GM18508 (cell line): Measurements from ENCODE around the gene VWA8.

Experiments
- ATAC-seq: cut with Tn5 transposase; IDR thresholded peaks from one replicate; pipeline ENCODE4 v1.9.1; 2021; ENCODE audit warnings: moderate number of reproducible peaks; ENCODE audit not compliant: insufficient read depth, unreplicated experiment

The VWA8 gene

DNA sequence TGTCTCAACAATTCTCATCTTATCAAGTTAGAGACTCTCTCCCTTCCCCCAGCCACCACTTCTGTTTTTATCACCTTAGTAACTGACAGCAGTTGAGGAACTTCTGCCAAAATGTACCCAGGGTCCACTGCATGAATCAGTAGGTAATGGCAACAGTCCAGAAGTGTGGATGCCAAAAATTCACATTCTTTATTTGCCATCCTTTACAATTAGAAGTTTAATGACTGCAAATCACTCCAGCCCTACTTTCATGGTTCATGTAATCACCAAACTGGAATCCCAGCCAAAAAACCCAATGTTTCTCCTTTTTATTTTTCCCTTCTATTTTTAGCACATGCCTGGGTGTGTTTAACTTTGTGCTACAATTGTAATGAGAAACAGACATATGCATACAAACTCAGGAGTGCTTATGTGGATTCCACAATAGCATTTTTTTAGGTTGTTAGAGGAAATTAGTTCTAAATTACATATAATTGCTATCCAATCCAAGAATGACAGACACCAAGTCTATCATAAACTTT, 260.1 kb downstream of the VWA8 start:
- ATAC-seq: no peak

DNA sequence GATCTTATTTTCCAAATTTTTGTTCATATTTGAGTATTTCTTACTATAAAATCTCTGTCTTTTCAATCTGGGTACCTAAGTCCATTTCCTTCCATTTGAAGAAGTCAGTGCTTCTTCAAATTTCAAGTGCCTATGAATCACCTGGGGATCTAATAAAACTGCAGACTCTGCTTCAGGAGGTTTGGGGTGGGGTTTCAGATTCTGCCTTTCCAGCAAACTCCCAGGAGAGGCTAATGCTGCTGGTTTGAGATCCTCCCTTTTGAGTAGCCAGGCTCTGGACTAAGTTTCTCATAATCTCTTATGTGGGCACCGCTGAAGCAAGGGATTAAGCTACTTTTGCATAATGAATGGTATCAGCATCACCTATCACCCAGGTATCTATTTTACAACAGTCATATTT, 261.1 kb downstream of the VWA8 start:
- ATAC-seq: no peak

DNA sequence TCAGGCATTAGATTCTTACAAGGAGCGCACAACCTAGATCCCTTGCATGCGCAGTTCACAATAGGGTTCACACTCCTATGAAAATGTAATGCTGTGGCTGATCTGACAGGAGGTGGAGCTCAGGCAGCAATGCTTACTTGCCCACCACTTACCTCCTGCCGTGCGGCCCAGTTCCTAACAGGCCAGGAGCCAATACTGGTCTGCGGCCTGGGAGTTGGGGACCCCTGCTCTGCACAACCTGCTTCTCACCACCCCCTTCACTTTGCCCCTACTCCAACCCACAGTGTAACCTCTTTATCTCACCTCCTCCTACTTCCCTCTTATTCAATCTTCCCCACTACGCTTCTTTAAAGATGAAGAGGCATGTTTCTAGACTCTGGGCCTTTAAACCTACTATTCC, 263.3 kb downstream of the VWA8 start:
- ATAC-seq: no peak

DNA sequence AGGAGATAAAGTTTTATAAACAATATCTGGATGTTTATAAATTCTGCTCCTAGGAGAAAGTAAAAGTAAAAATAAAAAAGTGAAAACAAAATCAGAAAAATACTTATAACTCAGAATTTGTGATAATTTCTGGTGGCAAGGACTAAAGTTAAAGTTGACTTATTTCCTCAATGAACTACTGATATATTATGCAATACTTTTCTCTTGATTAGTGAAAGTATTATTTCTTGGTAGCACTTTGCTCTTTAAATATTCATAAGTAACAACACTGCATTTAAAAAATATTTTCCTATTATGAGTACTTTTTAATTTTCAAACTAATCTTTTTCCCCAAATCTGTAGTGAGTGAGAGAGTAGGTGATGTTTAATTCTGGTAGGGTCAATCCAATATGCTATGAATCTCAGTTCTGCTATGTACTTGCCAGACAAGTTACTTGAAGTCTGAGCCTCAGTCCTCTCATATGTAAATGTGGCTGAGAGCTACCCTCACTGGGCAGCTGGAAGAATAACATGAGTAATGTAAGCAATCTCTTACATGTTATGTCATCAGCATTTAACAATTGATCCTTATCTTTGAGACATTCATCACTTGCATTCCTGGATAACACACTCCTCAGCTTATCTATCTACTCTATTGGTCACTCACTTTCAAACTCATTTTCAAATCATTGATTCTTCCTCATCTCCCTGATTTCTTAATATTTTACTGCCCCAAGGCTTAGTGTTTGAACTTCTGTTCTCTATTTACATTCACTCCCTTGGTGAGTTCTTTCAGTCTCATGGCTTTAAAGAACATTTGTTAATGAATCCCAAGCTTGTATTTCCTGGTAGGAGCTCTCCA, 264.5 kb downstream of the VWA8 start:
- ATAC-seq: no peak

DNA sequence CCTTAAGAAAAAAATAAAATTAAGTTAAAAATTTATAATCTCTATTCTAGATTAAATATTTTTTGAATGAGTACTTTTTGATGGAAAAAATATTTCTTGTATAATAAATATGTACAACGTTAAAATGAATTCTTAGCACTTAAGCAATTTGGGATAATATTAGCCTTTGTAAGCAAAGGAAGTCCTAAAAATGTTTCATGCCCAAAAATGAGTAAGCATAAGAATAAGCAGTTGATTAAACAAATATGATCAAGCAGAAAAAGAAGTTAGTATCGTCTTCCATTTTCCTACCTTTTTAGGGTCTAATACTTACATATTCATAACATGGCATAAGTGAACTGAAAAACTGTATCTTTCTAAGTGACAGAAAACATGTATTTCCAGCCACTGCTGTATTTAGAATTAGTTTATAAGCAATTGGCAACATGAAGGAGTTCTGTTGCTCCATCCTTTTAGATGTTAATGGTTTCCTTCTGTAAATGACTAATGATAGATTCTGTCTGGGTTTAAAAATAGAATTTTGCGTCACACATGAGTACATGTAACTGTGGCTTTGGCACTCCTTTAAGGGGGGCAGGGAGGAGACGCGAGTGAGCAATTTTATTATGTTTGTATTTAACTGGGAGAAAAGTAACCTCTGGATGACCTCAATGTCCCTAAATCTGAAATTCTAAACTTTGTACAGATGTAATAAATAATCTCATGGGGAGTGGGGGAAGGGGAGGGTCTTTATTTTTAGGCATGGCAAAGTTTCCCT, 266.2 kb downstream of the VWA8 start:
- ATAC-seq: no peak

DNA sequence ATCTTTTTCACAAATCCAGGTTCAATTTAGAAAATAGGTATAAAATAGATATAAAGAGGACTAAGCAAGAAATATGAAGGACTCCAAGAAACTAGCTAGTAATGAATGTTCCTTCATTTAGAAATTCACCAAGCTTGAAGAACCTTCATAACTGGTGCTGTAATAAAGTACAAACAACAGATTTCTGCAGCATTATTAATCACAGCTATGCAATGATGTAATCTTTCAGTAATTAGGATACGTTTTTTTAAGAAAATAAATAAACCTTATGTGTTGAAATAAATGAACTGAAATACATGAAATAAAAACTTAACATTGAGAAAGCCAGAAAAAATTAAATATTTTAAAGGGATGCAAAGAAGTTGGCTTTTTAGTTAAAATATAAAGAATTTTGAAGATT, 267.5 kb downstream of the VWA8 start:
- no peak for ATAC-seq

DNA sequence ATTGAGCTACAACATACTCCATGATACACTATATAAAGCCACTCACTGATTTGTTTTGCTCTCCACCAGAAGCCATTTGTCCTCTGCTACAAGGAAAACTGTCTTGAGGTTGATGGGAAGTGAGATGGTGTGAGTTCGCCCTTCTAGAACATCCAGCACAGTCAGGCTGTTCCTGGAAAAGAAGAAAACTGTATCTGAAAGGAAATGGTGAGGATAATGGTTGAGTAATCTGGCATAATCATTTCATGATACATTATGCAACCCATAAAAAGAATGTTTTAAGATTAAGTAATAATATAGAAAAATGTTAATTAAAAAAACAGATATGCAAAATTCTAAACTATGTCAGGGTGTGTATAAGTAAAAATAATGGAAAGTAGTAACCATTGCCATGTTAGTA, 269.6 kb downstream of the VWA8 start:
- no peak for ATAC-seq

DNA sequence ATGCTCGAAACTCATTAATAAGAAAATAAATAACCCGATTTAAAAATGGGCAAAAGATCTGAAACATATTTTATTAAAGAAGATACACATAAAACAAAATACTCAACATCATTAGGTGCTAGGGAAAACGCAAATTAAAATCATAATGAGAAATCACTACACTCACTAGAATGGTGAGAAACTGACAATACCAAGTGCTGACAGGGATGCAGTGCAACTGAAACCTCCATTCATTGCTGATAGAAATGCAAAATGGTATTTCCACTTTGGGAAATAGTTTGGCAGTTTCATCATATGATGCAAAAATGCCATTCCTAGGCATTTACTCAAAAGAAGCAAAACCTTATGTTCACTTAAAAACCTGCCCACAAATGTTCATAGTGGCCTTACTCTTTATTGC, 278.1 kb downstream of the VWA8 start:
- ATAC-seq: no peak

DNA sequence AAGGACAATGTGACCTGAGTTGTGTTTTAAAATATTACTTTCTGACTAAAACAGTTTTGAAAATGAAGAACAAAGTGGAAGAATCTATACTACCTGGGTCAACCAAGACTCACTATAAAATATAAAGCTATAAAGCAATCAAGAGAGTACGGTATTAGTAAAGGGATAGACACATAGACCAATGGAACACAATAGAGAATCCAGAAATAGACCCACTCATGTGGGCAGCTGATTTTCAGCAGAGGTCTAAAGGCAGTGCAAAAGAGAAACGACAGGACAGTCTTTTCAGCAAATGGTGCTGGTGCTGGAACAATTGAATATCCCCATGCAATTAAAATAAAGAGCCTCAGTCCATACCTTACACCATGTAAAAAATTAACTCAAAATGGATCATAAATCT, 278.9 kb downstream of the VWA8 start:
- no peak for ATAC-seq

DNA sequence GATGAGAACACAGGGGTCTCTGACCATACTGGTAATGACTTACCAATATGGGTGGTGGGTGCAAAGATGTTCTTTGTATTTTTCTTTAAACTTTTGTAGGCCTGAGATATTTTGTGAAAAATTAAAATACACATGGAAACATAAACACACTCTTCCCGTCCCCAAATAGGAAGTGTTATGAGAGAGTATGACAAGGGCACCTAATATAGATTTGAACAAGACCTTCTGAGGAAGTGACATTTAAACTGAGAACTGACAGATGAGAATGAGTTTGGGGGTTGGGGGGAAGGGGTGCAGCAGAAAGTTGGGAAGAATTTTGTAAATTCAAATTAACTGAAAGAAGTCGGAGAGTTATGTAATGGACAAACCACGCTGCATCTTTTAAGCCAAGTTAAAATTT, 279.3 kb downstream of the VWA8 start:
- no peak for ATAC-seq

DNA sequence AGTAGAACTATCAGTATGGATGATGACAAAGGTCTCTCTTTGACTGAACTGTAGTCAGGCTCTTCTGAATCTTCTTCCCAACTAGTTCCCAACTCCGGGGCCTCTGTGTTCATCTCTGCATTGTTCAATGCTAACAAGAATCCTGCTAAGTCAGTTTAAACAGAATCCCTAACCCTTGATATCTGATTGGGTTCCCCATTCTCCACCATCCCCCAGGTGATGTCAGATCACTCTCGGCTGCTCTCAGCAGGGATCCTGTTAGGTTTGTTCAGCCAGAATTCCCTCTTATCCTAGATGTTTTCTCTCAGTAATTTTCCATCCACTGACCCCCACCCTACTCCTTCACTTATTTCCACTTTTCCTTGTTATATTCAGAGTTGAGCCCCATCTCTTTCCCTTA, 280.0 kb downstream of the VWA8 start:
- no peak for ATAC-seq

DNA sequence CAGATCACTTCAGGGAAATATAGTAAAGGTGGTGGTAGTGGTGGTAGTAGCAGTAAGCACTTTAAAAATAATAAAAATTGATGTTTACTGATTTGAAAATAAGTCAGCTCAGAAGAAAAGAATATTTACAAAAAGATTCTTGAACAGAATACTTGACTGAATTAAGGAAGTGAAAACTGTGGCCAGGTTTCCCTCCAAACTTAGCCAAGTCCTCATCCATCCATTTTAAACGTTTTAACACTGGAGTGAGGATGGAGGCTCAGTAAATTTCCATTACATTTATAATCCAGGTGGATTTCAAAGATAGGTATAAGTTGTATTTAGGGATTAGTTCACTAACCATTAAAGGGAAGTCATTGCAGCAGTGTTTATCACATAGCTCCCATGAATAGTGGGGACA, 282.1 kb downstream of the VWA8 start:
- no peak for ATAC-seq

DNA sequence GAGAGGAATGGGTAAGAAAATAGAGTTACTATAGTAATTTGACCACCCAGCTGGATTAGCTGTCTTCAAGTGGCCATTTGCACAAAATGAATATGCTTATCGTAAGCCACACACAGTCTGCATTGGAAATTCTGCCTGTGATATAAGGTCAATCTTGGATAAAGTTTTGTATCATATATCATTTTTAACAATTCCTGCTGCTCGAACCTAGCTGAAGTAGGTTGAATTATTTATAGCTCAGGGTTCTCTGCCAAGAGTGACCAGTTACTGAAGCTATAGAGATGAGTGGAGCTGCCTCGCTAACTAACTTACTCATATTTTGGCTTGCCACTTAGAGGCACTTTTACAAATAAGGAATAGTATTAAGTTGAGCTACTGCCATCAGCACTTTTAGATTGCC, 282.7 kb downstream of the VWA8 start:
- ATAC-seq: no peak

DNA sequence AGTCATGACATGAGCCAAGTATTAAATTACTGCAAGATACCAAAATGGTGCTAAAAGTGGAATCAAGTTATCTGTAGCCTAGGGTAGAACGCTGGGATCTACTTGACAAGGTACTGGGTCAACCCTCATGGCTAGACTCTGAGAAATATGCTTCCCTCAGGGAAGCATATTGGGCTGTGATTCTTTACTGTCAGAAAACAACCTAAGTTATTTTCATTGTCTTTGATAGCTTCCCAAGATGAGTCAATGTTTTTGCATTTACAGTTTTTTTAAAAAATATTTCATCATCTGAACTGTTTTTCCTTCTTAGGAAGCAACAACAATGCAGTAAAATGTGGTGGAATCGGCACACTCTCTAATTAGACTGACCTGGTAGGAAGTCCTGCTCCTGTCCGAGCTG, 285.6 kb downstream of the VWA8 start:
- no peak for ATAC-seq

DNA sequence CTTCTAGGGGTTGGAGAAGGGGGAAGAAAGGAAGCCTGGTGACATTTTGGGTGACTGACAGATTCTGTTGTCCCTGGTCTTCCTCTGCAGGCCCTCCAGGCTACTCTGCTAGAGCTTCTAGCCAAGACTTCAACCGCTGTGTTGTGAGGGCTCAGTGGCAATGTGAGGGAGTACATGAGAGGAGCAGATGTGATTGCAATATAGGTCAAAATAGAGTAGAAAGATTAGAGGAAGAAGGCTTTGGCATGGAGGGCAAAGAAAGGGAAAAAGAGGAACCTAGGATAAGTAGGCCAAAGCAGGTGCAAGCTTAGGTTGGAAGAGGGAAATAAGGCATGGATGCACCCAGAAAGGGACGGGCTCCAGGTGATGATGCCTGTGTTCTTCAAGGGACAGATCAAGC, 286.7 kb downstream of the VWA8 start:
- no peak for ATAC-seq

DNA sequence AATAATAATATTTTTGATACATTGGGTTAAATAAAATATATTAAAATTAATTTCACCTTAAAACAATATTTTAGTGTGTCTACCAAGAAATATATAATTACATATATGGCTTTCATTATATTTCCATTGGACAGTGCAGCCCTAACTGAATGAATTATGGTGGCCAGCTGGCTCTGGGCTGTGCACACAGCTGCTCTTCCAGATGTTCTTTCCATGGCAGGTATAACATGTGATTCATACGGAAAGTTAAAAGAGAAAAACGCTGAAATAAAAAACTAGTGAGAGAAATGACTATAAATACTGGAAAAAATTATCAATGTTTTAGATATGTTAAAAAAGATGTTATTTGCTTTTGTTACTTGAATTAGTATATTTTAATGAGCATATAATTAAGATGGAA, 287.3 kb downstream of the VWA8 start:
- ATAC-seq: no peak

DNA sequence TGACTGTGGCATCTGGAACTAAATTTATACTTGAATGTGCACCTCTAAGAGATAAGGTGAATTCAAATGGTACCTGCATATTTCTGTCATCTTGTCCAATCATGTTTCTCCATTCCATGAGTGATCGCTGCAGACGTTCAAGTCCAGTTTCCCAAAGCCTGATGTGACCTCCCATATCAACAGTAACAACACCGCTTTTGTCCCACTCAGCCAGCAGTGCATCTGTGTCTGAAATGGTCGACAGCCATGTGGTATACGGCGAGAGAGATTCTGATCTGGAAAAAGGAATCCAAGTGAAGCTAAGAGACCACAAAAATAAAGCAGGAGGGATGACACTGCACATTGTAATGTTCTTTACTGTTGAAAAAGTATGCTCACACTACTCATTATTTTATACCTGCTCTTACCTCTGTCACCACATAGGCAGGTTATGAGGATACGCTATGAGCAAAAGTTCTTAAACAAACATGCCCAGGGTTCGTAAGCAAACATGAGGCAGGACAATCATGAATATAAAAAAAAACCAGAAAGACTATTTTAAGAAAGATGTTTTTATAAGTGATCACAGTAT, 290.0 kb downstream of the VWA8 start:
- ATAC-seq: no peak

DNA sequence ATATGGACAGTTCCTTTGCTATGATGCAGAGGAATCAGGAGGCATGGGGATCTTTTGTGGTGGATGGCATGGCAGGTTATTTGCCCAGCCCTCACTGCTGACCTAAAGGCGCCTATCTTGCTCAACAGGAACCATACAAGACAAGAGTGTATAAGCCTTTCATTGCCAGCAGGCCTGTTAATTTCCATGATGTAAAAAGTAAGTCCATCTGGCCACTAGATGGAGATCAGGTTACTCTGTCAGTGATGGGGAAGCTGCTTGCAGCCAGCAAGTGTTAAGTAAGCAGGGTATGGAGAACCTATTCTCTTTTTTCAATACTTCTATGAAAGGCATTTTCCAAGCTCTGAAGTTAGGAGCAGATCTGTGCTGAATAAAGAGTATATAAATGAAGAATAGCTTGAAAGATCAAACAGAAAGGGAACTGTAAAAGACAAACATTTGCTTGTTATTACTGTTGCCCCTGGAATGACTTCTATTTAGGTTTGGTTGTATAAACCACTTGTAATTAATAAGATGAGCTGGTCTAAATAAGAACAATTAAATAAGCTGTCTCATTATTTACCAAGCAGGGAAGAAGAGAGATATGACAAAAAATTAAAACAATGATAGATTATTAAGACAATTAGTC, 292.7 kb downstream of the VWA8 start:
- peak; percentile 83 for ATAC-seq

DNA sequence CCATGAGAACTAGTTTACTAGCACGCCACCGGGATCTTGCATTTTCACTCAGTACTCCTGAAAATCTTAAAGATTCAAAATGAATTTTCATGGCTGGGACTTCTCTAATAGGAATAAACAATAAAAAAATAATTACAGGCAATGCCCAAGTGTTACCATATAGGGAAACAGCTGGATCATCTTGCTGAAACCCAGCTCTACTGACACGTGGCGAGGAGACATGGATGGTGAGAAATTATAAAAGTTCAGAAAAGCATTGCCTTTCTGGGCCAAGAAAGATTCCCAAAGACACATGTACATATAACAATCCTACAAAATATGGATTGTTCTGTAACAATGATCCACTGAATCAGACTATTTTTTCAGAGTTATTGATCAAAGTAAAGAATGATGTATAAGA, 294.3 kb downstream of the VWA8 start:
- no peak for ATAC-seq

DNA sequence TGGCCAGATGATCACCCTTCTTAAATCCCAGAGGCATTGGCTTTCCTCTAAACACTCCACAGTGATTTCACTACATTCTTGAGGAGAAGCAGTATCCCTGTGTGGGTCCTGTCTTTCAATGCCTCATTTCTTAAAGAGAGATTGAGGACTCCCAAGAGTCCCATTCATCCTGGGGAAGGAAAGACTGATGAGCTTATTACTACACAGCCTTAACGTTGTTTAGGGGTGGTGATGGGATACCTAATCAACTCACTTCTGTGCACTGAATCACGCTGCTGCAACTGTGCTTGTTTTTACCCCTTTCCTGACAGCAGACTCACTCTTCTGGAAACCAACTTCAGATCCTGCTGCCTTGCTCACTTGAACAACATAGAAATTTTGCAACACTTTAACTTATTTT, 300.5 kb downstream of the VWA8 start:
- no peak for ATAC-seq
